Loucy (cell line): ENCODE measurements around the gene SUPT4H1.
A peak's percentile ranks its signal among the peaks of the same experiment; 100 is the strongest.

Experiments used
- H2AFZ ChIP-seq: fragments of 200-600 bp; sonication (generic); 2 replicates; pipeline ENCODE4 v1.6.0; 2016; ENCODE audit warnings: antibody characterized with exemption, mild to moderate bottlenecking, low read length, moderate library complexity
- H3F3A ChIP-seq: fragments of 200-600 bp; 2 replicates; pipeline ENCODE4 v1.6.0; 2016; ENCODE audit warnings: antibody characterized with exemption, low read depth, mild to moderate bottlenecking
- H3K27me3 ChIP-seq: fragments of 200-600 bp; sonication (generic); 2 replicates; pipeline ENCODE4 v1.6.1; 2014; ENCODE audit warnings: low read length, mild to moderate bottlenecking; ENCODE audit not compliant: insufficient read depth, poor library complexity, severe bottlenecking
- H3K36me3 ChIP-seq: fragments of 200-600 bp; sonication (generic); 2 replicates; pipeline ENCODE4 v1.6.1; 2016; ENCODE audit warnings: low read length; ENCODE audit not compliant: insufficient read depth
- H3K4me1 ChIP-seq: fragments of 200-600 bp; sonication (generic); 2 replicates; pipeline ENCODE4 v1.5.1; 2014; ENCODE audit warnings: low read length, mild to moderate bottlenecking; ENCODE audit not compliant: insufficient read depth, poor library complexity, severe bottlenecking
- H3K4me2 ChIP-seq: fragments of 200-600 bp; sonication (generic); 2 replicates; pipeline ENCODE4 v1.6.0; 2014; ENCODE audit warnings: antibody characterized with exemption, low read length, low read depth, mild to moderate bottlenecking; ENCODE audit not compliant: poor library complexity, severe bottlenecking
- H3K4me3 ChIP-seq: fragments of 200-600 bp; sonication (generic); 2 replicates; pipeline ENCODE4 v1.5.1; 2014; ENCODE audit warnings: low read length, mild to moderate bottlenecking, mixed read lengths; ENCODE audit not compliant: poor library complexity, severe bottlenecking
- H3K79me2 ChIP-seq: fragments of 200-600 bp; sonication (generic); 2 replicates; pipeline ENCODE4 v1.6.1; 2014; ENCODE audit warnings: low read length; ENCODE audit not compliant: insufficient read depth
- H3K9ac ChIP-seq: fragments of 200-600 bp; sonication (generic); 2 replicates; pipeline ENCODE4 v1.6.0; 2014; ENCODE audit warnings: mild to moderate bottlenecking, low read depth, low read length, moderate library complexity; ENCODE audit not compliant: poor library complexity, severe bottlenecking
- H3K9me2 ChIP-seq: fragments of 200-600 bp; sonication (generic); replicated peaks from 2 replicates; pipeline ENCODE4 v1.6.1; 2016; ENCODE audit warnings: low read depth, low read length, mixed read lengths
- H3K9me3 ChIP-seq: fragments of 200-600 bp; sonication (generic); 2 replicates; pipeline ENCODE4 v1.6.1; 2014; ENCODE audit warnings: mild to moderate bottlenecking, antibody characterized with exemption, low read length, low read depth; ENCODE audit not compliant: insufficient read depth
- H4K20me1 ChIP-seq: fragments of 200-600 bp; sonication (generic); 2 replicates; pipeline ENCODE4 v1.6.0; 2014; ENCODE audit warnings: antibody characterized with exemption, low read length, mild to moderate bottlenecking; ENCODE audit not compliant: insufficient read depth, poor library complexity, severe bottlenecking
- EZH2phosphoT487 ChIP-seq: fragments of 200-600 bp; IDR thresholded peaks from 2 replicates; pipeline ENCODE4 v1.6.1; 2018; ENCODE audit warnings: antibody characterized with exemption, mild to moderate bottlenecking, moderate library complexity, borderline replicate concordance
- TF ChIP-seq, protein P1 (sequence below): fragments of 200-600 bp; sonication (generic); conservative IDR thresholded peaks from 2 replicates; pipeline ENCODE4 v1.5.1; 2014; ENCODE audit warnings: mild to moderate bottlenecking, antibody characterized with exemption, low read length

The SUPT4H1 gene

DNA sequence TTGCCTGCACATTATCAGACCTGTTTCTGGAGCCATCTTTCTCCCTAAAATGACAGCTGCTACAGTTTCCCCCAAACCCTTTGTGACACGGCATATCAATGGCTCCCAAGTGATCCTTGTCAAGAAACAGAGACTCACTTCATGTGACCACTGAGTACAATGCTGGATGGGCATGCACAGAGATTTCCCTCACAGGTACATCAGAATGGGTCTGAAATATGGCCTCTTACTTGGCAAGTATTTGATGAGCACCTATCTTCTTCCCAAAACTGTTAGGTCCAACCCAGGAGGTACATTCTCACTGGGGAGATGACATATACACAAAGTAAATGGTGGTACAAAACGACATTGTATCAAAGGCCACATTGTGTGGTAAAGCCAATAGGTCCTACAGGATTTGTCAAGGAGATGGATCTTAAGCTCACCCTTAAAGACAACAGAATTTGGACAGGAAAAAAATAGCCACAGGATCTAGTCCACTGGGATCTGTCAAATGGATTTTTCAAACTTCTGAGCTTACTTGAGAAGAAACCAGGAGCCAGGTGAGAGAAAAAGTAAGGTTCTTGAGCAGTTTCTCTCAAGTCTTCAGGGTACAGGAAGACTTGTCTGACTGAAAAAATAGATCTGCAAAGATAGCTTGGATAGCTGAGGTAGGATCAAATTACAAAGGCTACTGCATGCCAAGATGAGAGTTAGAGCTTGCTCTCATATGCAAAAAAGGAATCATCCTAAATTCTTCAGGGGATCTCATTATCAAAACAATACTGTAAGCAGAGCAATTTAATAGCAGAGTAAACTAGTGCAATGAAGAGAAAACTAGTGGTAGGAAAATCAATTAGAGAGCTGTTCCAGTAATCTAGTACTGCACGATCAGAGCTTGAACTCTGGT, 36.5 kb upstream of the SUPT4H1 start:
- H2AFZ ChIP-seq: no peak overlapping the region

DNA sequence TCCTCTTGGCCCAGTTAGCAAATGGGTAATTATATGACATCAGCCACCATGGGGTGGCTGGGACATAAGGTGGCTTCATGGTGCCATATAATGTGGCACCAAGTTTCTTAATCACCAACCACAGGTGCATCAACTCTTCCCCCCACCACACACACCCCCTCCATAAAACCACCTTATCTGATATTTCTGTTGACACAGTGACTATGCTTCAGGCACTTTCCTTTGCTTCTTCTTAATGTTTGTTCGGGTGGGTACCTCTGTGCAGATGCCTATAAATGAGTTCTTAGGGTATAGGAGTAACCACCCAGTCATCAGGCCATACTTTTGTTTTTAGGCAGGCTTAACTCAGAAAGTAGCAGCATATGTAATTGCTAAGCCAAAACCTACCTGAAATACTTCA, 35.8 kb upstream of the SUPT4H1 start:
- Histone ChIP-seq H3K4me3 (peak overlapping the region; percentile 69), H3K36me3 (no peaks in the 10 kb centered on the region), H3K4me2 (peak overlapping the region; percentile 91), H3F3A (peaks cover 18% of the 10 kb centered on the region), H2AFZ (no peak overlapping the region), H4K20me1 (no peaks in the 10 kb centered on the region), H3K4me1 (peaks cover 90% of the 10 kb centered on the region), H3K79me2 (peaks cover 85% of the 10 kb centered on the region), H3K9me2 (no peaks in the 10 kb centered on the region), H3K9ac (peak overlapping the region; percentile 76), H3K27me3 (no peaks in the 10 kb centered on the region), H3K9me3 (no peaks in the 10 kb centered on the region)
- TF ChIP-seq EZH2phosphoT487: no peak
- TF ChIP-seq, protein P1, sequence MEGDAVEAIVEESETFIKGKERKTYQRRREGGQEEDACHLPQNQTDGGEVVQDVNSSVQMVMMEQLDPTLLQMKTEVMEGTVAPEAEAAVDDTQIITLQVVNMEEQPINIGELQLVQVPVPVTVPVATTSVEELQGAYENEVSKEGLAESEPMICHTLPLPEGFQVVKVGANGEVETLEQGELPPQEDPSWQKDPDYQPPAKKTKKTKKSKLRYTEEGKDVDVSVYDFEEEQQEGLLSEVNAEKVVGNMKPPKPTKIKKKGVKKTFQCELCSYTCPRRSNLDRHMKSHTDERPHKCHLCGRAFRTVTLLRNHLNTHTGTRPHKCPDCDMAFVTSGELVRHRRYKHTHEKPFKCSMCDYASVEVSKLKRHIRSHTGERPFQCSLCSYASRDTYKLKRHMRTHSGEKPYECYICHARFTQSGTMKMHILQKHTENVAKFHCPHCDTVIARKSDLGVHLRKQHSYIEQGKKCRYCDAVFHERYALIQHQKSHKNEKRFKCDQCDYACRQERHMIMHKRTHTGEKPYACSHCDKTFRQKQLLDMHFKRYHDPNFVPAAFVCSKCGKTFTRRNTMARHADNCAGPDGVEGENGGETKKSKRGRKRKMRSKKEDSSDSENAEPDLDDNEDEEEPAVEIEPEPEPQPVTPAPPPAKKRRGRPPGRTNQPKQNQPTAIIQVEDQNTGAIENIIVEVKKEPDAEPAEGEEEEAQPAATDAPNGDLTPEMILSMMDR: no peak

More for the DNA sequence above, 36.5 kb upstream of the SUPT4H1 start:
- Histone ChIP-seq H3K4me2 (peak overlapping the region; percentile 91), H3K9me2 (no peaks in the 10 kb centered on the region), H3K79me2 (peaks cover 84% of the 10 kb centered on the region), H3K36me3 (no peaks in the 10 kb centered on the region), H3K4me1 (peaks cover 86% of the 10 kb centered on the region), H4K20me1 (no peaks in the 10 kb centered on the region), H3K4me3 (peak overlapping the region; percentile 69), H3K27me3 (no peaks in the 10 kb centered on the region), H3K9ac (peak overlapping the region; percentile 76), H3K9me3 (no peaks in the 10 kb centered on the region), H3F3A (peaks cover 18% of the 10 kb centered on the region)
- no peak for TF ChIP-seq EZH2phosphoT487
- TF ChIP-seq, protein P1: no peak

DNA sequence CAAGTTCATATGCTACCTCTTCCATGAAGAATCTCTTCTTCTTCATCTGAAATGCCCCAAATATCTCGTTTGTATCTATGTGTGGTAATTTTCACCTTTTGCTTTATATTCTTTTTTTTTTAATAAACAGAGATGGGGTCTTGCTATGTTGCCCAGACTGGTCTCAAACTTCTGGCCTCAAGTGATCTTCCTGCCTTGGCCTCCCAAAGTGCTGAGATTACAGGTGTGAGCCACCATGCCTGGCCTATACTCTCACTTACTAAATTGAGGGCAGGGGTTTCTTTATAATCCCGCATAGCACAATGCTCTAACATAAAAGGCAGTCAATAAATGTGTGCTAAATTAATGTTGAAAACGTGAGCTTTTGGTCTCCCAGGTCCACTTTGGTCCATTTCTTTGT, 34.7 kb upstream of the SUPT4H1 start:
- Histone ChIP-seq H3F3A (peaks cover 18% of the 10 kb centered on the region), H3K4me2 (peak overlapping the region; percentile 91), H3K9ac (no peak overlapping the region), H4K20me1 (no peaks in the 10 kb centered on the region), H3K9me3 (no peaks in the 10 kb centered on the region), H3K9me2 (no peaks in the 10 kb centered on the region), H3K36me3 (no peaks in the 10 kb centered on the region), H3K27me3 (no peaks in the 10 kb centered on the region), H2AFZ (no peak overlapping the region), H3K4me3 (no peak overlapping the region), H3K79me2 (peaks cover 84% of the 10 kb centered on the region), H3K4me1 (peaks cover 90% of the 10 kb centered on the region)
- TF ChIP-seq, protein P1: no peak
- TF ChIP-seq EZH2phosphoT487: no peak
